AG10803 (cell line): ENCODE data around the gene MAP2K6.

ENCODE experiments used
- DNase-seq: peaks from one replicate; pipeline ENCODE4 v3.0.0; 2010; ENCODE audit warnings: low read depth
- H3K4me3 ChIP-seq: 2 replicates; pipeline ENCODE4 v1.5.1; 2011; ENCODE audit warnings: mild to moderate bottlenecking, low read length, control low read depth
- TF ChIP-seq, protein P1 (sequence below): conservative IDR thresholded peaks from 2 replicates; pipeline ENCODE4 v1.5.1; 2011; ENCODE audit warnings: mild to moderate bottlenecking, low read length, control low read depth, inconsistent platforms

MAP2K6 gene

DNA sequence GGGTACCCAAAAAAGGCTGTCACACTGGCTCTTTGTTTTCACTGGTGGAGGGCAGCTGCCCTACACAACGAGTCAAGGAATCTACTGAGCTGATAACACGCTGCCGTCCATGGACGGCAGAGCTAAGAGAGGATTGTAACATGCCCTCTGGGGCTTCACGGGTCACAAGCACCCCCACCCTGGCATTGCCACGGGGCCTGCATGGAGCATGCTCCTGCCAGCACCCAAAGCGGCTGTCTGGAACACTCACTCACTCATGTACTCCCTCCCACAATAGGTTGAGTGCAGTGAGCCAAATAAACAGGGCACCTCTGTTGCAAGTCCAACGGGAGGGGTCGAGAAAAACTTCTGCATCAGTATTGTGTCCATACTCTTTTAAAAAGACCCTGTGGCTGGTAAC is 181.6 kb downstream of the MAP2K6 start:
- DNase-seq: no peak
- TF ChIP-seq, protein P1, sequence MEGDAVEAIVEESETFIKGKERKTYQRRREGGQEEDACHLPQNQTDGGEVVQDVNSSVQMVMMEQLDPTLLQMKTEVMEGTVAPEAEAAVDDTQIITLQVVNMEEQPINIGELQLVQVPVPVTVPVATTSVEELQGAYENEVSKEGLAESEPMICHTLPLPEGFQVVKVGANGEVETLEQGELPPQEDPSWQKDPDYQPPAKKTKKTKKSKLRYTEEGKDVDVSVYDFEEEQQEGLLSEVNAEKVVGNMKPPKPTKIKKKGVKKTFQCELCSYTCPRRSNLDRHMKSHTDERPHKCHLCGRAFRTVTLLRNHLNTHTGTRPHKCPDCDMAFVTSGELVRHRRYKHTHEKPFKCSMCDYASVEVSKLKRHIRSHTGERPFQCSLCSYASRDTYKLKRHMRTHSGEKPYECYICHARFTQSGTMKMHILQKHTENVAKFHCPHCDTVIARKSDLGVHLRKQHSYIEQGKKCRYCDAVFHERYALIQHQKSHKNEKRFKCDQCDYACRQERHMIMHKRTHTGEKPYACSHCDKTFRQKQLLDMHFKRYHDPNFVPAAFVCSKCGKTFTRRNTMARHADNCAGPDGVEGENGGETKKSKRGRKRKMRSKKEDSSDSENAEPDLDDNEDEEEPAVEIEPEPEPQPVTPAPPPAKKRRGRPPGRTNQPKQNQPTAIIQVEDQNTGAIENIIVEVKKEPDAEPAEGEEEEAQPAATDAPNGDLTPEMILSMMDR: no peak
- H3K4me3 ChIP-seq: no peak overlapping the region

DNA sequence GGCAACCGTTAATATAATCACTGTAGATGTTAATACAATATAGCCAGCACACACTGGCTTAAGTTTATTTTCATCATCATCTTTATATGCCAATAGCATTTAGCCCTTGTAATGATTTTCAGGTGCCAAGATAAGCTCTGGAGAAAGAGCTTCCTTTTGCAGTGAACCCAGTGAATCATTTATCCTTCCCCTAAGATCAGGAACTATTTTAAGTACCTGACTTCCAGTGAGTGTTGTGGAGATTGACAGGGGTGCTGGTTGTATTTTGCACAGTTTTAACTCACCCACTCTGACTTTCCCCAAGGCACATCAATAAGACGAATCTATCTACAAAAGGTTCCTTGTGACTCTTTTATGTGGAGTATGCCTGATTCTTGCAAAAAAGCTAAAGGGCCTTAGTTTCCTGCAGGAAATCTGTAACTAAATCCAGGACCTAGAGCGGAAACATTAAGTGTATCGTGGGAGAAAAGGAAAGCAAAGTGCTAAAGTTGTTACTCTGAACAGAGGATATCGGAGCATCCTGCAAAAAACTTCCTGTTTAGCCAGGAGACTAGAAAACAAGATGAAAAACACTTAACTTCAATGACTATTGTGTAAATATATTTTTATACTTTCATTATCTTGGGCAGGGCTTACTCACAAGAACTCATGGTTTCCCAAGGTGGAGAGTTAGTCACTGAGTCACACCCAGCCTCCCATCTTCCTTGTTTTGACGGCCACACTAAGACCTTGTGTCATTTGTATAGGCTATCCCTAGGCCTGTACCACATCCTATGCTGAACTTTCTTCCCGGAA is 183.6 kb downstream of the MAP2K6 start:
- peak; percentile 63 for DNase-seq
- no peak overlapping the region for H3K4me3 ChIP-seq
- TF ChIP-seq, protein P1: no peak

DNA sequence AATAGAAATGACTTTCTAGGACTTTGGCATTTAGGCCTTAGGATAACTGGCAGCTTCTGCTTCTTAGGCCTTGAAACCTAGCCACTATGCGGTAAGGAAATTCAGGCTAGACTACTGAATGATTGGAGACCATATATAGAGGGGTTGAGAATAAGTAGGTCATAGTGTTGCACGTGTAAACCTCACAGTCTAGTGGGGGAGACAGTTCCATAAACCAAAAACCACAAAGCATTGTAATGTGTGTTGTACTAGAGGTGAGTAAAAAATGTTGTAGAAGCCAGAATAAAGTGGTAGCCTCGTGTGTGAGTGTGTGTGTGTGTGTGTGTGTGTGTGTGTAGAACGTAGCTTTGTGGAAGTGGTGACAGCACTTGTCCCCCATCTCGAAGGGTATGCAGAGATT is 188.5 kb downstream of the MAP2K6 start:
- DNase-seq: no peak
- TF ChIP-seq, protein P1: no peak
- no peak overlapping the region for H3K4me3 ChIP-seq
